HG03520 (cell line): ENCODE measurements around the gene CARD11.

Experiments used
- ATAC-seq: cut with Tn5 transposase; IDR thresholded peaks from one replicate; pipeline ENCODE4 v1.9.1; 2021; ENCODE audit warnings: mild to moderate bottlenecking, moderate library complexity; ENCODE audit not compliant: unreplicated experiment

Gene CARD11

GRCh38 chr7:2983586-2983985 lies 60.1 kb downstream of the CARD11 start:
- no peak for ATAC-seq

DNA sequence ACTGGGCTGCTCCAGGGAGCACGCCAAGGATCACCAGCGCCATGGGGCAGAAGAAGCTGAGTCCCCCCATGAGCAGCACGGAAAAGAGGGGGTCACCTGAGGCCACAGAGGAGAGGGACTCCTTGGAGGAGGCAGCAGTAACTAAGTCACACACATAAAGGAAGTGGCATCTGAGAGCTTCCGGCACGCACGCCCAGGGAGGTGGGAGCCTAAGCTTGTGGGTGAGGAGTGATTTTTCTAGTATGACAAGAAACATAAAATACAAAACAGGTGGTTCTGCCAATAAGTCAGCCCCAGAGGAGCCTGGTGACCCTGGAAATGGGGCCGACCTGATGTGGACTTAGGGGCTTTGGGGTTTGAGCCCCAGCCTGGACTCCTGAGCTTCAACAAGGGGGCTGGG lies 60.8 kb downstream of the CARD11 start:
- no peak for ATAC-seq

DNA sequence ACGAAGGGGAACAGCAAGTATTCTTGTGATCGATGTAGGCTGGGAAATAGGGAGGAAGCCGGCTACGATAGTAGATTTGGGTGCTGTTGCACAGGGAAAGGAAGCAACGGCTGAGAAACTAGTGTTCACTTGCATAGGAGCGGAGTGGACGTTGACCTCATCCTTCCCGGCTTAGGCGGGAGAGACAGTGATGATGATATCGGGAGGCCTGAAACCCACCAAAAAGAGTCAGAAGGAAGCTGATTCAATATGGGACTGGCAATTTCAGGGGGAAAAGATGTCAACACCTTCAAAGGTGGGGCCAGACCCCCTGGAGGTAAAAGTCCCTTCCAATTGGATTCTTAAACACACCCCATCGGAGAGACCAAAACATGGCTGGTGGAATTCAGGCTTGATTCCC lies 61.3 kb downstream of the CARD11 start:
- ATAC-seq: no peak

- no peak for ATAC-seq
These were observed 62.6 kb downstream of the CARD11 start for GRCh38 chr7:2981103-2981480.

GRCh38 chr7:2980401-2981102 lies 63.1 kb downstream of the CARD11 start:
- ATAC-seq: no peak

GRCh38 chr7:2979951-2980350 lies 63.7 kb downstream of the CARD11 start:
- no peak for ATAC-seq

DNA sequence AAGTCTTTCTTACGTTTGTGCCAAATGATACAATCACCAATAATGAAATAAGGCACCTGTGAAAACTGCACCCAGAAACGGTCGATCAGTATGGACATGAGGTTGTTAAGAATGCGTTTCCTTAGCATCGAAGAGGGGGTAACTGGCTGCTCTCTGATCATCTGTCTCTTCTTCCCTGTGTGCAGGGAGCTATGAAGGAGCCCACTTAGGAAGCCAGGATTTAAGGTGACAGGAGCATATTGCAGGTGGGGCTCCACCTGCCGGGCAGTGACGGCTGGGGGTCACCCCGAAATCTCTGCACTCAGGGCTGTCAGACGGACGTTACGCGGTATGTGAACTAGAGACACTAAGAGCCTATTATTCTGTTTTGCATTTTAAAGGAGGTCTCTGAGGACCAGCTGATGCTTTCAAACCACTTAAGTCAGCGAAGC lies 64.5 kb downstream of the CARD11 start:
- no peak for ATAC-seq

- ATAC-seq: peak; percentile 84
These were observed 65.3 kb downstream of the CARD11 start for GRCh38 chr7:2978408-2978807.

DNA sequence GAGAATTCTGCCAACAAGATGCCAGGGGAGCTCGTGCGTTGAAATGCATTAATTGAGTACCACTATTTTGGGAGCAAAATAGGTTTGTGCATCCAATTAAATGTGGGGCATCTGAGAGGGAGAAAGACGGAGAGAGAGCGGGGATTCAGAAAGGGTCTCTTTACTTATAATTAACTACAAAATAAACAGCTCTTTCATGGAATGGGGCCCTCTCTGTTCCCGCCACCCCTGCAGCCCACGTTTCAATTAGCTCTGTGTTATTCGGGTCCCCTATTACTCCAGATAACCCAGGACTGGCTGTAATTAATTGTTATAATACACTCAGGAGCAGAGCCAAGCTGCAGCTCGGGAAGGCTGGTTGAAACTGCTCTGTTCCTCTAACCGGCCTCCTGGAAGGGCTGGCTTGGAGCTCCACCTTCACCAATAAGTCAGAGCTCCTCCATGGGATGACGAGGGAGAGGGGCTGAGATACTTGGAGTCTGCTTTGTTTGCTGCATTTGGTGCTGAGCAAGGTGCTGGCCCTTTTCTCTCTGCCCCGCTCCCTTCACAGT lies 67.8 kb downstream of the CARD11 start:
- ATAC-seq: no peak

- ATAC-seq: no peak
These were observed 69.4 kb downstream of the CARD11 start for GRCh38 chr7:2974093-2974819.

DNA sequence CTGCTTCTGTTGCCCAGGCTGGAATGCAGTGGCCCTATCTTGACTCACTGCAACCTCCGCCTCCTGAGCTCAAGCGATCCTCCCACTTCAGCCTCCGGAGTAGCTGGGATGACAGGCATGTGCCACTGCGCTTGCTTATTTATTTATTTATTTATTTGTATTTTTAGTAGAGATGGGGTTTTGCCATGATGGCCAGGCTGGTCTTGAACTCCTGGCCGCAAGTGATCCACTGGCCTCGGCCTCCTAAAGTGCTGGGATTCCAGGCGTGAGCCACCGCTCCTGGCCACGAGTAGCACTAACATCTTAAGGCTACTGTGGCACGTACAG lies 70.9 kb downstream of the CARD11 start:
- ATAC-seq: no peak

DNA sequence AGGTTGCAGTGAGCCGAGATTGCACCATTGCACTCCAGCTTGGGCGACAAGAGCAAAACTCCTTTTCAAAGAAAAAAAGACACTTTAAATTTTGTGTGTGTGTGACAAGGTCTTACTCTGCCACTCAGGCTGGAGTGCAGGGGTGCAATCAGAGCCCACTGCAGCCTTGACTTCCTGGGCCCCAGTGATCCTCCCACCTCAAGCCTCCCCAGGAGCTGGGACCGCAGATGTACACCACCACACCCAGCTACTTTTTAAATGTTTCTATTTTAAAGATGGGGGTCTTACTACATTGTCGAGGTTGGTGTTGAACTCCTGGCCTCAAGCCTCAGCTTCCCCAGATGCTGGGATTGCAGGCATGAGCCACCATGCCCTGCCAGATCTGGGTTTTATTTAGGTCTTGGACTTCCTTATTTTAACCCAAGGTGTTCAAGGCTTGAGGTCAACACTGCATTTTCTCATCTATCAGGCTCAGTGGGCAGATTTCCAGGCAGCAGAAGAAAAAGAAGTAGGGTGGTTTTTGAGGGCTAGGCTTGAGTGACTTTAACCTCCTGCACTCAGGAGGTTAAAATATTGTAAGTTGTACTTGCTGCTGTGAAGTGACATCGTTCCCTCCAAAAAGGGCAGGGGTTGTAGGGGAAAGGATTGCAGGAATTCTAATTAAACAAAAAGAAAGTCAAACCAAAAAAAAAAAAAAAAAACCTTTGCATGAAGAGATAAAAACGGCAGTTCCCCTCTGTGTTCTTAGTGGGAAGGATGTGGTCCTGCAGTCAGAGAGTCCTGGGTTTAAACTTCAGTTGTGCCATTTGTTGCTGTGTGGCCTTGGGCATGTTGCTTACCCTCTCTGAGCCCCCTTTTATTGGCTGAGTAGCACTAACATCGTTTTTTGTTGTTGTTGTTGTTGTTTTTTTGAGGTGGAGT lies 71.5 kb downstream of the CARD11 start:
- ATAC-seq: peak; percentile 82

DNA sequence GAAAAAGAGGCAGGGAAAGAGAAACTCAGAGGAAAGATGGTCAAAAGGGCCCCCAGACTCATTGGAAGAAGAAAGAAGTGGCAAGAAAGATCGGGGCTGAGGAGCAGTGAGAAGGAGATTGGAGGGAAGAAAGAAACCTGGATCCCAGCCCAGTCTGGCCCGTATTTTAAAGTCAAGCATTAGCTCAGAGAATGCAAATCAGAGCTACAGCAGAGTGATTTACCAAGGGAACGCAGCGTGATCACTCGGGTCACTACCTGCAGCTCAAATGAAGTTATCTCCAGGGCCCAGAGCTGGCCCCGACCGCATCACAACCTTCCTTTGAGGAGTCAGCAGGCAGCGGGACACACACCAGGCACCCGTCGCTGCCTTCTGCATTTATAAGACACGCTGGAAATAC lies 72.8 kb downstream of the CARD11 start:
- ATAC-seq: no peak

GRCh38 chr7:2970307-2970664 lies 73.4 kb downstream of the CARD11 start:
- ATAC-seq: no peak

- ATAC-seq: no peak
These were observed 74.0 kb downstream of the CARD11 start for GRCh38 chr7:2969398-2970306.

- ATAC-seq: no peak
These were observed 74.9 kb downstream of the CARD11 start for GRCh38 chr7:2968616-2969397.

GRCh38 chr7:2968176-2968575 lies 75.5 kb downstream of the CARD11 start:
- no peak for ATAC-seq

DNA sequence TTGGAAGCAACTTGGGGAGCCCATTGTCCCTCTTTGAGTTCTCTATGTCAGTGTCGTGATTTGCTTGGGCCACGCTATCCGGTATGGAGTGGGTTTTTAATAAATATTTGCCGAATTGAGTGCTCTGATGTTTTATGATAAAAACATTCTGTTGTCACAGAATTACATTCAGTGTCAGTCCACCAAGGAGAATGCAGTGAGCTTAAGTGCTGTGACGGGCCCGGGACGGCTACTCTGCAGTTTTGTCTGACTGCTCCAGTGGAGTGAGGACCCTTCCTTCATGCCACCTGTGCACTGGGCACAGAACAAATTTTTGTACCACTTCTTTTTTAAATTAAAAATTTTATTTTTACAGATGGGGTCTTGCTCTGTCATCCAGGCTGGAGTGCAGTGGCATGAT lies 76.0 kb downstream of the CARD11 start:
- ATAC-seq: no peak

DNA sequence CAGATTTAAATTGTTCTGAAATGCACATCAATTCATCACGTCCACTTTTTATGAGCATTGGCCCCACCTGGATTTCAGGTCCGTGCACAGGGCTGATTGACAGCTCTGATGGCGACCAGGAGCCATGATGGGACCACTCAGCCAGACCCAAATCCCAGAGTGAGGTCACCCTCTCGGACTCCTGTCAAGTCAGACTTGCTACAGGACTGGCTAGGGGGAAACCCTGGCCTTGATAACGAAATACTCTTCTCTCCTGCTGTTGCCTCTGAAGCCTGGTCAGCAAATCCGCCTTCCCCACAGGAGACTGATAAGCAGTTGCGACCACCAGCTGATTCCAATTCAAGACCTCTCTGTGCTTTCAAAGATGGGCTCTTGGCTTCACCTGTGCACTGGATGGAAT lies 76.4 kb downstream of the CARD11 start:
- no peak for ATAC-seq
